ENCODE measurements around the gene SPATA13.

- TF ChIP-seq CTCF (IDR thresholded peaks at IDR 0.05) = no peak
- no peak for TF ChIP-seq POLR2A (IDR thresholded peaks at IDR 0.05)
Measured at GRCh38 chr13:24223341-24224231, 63.1 kb downstream of the SPATA13 start.
